ENCODE measurements around the gene KCTD3. TPM values are rescaled to one million over a fixed set of nuclear protein-coding genes. Genes with fewer than 3 reads are reported as not detected.

Gene KCTD3
- total RNA-seq, 1 donor from 2014 or later = 53.4 TPM

DNA sequence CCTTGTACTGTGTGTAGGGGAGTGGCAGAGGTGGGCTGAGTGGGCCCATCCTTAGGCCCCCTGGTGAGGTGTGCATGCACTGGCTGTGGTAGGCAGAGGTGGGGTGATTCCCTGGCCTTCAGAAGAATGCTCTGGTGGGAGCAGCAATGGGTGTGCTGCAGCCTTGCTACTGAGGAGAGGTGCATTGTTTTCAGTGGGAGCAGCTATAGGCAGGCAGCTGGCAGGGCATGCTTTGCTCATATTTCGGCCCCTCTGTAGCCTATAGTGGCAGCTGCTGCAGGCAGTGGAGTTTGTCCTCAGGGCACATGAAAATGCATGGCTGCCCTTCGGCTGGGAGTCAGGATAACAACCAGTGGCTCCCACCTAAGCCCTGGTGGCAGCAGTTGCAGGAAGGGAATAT is 10.1 kb upstream of the KCTD3 start:
- no peak for DNase-seq (ENCODE audit: low spot score)

DNA sequence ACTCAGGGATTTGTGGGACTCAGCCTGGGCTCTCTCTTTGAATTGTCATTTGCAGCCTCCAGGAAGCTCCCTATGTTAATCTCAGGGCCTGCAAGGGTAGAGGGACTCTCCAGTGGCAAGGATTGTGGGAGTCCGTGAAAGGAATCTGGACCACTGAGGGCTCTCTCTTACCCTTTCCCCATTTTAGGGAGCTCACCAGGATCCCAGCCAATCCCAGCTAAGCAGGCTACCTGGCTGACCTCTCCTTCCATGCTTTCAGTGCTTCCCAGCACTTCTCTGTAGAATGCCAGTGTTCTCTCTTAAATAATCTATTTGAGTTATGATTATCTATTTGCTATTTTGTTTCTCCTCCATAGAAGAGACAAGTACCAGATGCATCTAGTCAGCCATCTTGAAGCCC is 9.6 kb upstream of the KCTD3 start:
- no peak for DNase-seq (ENCODE audit: low spot score)

DNA sequence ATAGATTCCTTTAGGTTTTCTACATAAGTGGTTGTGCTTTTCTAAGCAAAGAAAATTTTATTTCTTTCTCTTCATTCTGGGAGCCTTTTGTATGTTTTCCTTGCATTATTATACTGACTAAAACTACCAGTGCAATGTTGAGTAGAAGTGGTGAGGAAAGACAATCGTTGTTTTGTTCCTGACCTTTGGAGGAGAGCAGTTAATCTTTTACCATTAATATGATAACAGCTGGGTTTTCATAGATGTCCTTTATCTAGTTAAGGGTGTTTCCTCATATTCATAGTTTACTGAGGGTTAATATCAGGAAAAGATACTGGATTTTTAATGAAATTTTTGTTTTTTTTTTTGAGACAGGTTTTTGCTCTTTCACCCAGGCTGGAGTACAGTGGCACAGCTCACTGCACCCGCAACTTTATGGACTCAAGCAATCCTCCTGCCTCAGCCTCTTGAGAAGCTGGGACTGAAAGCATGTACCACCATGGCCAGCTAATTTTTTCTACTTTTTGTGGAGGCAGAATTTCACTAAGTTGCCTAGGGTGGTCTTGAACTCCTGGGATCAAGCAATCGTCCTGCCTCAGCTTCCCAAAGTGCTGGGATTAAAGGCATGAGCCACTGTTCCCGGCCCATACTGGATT is 9.0 kb upstream of the KCTD3 start:
- DNase-seq (ENCODE audit: low spot score) = no peak

DNA sequence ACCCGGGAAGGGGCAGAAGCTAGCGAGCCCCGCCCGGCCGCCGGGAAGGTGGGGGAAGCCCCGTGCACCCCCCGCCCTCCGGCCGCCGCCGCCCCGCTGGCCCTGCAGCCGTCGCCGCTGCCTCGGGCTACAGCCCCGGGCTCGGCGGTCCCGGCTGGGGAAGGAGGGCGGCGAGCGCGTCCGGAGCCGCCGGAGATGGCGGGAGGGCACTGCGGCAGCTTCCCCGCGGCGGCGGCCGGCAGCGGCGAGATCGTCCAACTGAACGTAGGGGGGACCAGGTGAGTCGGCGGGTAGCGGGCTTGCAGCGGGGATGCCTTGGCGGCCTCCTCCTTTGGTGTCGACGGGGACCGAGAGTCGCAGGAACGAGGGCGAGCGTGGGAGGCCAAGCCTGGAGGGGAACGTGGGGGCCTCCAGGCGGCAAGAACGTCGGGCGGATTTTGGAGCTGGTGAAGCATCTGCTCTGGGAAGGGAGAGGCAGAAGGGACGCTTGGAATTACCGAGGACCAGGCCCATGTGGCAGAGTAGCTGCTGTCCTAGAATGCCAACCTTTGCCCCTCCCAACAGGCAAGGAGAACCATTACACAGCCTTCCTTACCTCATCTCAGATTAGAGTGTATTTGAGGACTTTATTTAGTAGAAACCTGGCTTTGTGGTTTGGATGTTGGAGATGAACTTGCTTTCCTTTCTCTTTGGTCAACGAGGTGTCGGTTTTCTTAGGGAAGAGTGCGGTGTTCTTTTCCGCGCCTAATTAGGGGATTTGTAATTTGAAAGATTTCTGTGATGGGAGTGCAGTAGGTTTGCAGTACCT is 591 bp downstream of the KCTD3 start:
- DNase-seq (ENCODE audit: low spot score) = peak; percentile 68

DNA sequence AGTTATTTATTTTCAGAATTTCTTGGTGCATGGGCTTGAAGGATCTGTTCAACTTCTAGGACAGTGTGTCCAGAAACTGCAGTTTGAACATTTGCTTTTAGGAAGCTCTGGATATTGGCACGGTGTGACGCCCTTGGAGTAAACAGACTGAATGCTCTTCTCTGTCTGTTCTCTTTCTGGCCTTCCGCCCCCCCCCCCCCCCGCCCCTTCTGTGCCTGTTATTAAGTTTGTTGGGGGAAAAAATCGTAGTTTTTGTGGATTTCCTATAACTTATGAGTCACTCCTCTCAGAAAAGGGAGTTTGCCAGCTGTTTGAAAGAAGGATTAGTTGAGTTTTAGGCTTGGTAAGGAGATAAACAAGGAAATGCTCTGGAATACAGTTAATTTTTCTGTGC is 1.2 kb downstream of the KCTD3 start:
- peak; percentile 63 for DNase-seq (ENCODE audit: low spot score)

DNA sequence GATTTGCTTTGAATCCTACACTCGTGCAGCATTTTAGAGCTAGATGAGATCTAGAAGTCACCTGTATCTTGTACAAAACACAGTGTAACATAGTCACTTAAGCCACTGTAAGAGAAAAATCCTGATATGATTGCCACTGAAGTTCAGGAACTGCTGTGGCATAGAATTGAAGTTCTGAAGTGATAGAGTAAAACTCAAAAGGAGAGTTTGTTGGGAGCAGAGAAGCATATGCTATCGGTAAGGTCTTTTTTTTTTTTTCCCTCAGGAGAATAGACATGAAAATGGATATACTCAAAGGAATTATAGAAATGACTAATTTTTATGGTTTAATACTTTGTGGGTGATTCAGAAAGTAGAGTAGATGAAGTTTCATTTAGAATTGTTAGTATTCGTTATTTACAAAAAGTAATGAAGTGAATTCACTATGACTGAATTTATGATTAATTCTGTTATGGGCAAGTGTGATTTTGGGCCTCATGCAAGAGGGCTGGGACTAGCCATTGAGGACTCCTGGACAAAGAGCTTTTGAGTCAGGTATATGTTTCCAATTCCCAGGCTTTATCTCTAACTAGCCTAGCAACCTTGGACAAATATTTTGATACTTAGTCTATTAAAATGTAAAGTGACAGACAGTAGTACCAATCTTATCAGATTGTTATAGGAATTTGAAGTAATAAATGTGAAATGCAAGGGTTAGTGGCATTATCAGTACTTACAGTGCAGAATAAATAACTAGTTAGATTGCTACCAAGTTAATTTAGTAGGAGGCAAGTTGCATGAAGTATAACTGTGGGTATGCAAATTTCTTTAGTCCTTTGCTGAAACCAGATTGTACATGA is 3.1 kb downstream of the KCTD3 start:
- DNase-seq (ENCODE audit: low spot score) = no peak

DNA sequence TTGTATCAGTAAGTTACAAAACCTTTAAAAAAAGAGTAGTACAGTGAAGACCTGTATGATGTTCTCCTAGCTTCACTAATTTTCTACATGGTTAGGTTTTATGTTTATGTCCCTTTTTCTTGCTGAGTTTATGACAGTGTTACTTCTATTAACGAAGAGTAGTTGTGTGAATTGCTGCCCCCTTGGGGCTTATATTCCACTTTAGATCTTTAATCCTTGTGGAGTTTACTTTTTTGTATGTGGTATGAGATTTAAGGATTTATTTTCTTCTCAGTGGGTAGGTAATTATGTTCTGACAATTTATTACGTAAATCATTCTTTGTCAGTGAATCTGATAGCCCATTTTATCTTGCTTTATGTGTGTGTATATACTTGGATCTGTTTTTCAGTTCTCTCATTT is 14.8 kb downstream of the KCTD3 start:
- DNase-seq (ENCODE audit: low spot score) = no peak

DNA sequence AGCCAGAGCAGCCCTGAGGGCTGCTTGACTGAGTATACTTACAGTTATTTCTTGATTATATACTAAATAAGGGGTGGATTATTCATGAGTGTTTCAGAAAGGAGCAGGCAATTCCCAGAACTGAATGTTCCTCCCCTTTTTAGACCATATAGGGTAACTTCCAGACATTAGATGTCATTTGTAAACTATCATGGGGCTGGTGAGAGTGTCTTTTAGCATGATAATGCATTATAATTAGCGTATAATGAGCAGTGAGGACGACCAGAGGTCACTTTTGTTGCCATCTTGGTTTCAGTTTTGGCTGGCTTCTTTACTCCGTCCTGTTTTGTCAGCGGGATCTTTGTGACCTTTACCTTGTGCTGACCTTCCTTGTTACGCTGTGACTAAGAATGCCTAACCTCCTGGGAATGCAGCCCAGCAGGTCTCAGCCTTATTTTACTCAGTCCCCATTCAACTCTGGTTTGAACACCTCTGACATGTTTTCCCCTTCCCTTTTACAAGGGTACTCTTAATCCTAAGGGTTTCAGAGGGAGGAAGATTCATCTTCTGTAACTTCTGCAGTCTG is 16.2 kb downstream of the KCTD3 start:
- peak; percentile 17 for DNase-seq (ENCODE audit: low spot score)

DNA sequence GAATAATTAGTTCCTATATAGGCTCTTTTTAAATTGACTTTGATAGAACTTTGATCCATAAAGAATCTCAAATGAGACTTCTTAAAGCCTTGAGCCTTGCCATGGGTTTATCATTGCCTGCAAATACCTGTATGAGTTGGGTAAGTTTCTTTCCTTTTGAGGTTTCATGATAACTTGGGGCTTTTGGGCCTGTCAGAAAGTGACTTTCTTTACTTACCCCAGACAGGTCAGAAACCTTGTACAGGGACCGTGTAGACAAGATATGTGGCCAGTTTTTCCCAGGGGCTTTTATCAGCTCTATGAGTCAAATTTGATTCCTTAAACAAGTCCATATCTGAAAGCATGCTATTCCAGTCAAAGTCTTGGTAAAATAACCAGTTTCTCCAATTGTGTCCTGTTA is 17.3 kb downstream of the KCTD3 start:
- DNase-seq (ENCODE audit: low spot score) = no peak

DNA sequence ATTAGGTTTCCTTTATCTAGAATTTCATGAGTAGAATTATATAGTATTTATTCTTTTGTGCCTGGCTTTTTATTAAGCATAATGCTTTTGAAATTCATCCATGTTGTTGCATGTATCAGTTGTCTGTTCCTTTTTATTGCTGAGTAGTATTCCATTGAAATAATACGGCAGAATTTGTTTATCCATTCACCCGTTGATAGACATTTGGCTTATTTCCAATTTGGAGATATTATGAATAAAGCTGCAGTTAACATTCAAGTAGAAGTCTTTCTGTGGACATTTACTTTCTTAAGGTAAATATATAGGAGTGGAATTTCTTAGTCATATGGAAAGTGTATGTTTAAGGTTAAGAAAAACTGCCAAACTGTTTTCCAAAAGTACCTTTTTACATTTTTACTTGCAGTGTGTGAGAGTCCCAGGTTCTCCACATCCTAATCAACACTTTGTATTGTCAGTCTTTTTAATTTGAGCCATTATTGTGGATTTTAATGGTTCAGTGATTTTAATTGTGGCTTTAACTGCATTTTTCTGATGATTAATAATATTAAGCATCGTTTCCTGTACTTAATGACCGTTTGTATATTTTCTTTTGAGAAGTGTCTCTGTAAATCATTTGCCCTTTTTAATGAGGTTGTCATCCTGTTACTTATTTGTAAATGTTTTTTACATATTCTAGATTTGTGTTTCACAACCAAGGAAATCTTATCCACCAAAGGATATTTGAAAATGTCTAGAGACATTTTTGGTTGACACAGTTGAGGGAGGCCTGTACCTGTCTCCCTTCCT is 22.7 kb downstream of the KCTD3 start:
- DNase-seq (ENCODE audit: low spot score) = no peak

DNA sequence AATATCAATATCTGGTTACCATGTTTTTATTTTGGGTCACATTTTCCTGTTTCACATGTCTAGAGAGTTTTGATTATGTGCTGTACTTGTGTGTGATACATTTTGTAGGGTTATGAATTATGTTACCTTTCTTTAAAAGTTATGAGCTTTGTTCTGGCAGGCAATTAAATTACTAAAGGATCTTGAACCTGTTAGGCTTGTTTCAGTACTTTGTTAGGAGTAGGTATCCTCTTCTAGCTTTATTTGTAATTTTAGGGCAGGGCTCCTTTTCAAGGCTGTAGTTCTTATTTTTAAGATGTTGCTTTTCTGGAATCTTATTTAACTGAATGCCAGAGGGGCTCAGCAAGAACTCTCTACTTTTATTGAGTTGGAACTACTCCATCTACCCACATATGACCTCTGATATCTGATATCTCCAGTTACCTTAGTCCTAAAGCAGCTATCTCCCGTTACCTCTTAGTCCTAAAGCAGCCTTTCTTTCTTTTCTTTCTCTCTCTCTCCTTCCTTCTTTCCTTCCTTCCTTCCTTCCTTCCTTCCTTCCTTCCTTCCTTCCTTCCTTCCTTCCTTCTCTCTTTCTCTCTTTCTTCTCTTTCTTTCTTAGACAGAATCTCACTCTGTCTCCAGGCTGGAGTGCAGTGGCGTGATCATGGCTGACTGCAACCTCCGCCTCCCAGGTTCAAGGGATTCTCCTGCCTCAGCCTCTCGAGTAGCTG is 23.8 kb downstream of the KCTD3 start:
- DNase-seq (ENCODE audit: low spot score) = no peak

DNA sequence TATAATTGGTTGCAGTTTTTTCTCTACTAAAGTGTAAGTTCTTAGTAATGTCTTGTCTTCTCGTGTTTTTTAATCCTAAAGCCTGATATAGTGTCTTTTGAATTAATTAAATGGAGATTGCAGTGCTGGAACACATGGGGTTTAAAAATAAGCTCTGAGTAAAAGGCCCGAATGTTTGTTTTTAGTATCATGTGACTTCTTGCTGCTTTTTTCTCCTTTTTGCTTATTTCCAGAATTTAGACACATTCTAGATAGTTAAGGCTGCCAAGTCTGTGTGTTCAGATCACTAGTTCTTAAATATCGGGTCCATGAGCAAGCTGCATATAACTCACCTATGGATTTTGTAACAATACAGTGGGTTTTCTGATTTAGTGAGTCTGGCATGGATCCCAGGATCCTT is 27.5 kb downstream of the KCTD3 start:
- no peak for DNase-seq (ENCODE audit: low spot score)

DNA sequence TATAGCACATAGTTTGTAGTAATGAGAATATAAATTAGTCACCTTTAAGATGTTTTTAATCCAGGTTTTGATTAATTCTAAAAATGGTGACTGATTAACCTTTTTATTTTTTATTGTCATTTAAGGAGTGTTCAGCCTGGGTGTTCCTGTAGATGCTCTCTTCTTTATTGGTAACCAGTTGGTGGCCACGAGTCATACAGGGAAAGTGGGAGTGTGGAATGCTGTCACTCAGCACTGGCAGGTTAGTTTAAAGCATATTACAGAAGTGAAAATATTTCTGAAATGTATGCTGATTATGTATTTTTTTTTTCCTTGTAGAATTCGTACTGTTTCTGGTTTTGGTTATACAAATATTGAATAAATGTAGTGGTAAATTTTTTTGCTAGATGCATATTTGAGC is 28.1 kb downstream of the KCTD3 start:
- no peak for DNase-seq (ENCODE audit: low spot score)

DNA sequence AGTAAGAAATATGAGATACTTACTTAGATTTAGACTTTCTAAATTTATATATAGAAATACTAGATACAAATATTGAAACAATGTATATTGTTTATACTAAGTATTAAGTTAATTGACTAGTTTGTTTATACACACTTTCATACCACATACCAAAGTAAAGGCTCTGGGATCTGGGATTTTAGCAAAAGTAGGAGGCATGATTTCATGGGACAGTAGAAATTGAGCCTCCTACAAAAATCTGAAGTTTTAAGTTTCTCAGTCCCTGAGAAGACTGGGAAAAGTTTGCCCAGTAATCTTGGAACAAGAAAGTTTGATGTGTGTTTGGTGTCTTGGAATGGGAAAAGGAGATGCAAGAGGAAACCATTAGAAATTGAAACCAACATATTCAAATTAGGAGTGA is 30.9 kb downstream of the KCTD3 start:
- no peak for DNase-seq (ENCODE audit: low spot score)

DNA sequence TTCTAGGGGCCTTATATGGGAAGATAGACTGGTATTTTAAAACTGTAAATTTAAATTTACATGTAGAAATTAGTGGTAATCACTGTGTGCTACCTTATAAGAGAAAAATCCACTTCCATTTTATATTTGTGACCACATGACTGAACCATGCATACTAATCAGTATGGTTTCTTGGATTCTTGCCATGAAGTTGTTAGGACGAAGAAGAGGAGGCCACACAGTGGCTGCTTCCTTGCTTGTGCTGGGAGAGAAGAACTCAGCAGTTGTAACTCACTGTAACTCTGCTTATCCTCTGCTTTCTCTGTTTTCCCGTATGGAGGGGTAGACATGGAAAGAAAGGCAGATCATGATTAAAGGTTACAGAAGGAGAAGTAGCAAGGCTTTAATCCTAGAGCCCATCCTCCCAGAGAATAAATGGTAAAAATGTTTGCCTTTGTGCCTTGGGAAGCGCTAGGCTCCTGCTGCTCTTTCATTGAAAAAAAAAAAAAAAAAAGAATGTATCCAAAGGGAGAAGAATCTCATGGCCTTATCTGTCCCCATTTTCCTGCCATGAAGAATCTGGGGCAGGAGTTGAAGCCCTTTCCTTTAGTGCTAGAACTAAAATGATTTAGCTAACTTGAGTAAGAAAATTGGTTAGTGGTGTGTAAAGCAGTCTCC is 32.4 kb downstream of the KCTD3 start:
- DNase-seq (ENCODE audit: low spot score) = peak; percentile 17

DNA sequence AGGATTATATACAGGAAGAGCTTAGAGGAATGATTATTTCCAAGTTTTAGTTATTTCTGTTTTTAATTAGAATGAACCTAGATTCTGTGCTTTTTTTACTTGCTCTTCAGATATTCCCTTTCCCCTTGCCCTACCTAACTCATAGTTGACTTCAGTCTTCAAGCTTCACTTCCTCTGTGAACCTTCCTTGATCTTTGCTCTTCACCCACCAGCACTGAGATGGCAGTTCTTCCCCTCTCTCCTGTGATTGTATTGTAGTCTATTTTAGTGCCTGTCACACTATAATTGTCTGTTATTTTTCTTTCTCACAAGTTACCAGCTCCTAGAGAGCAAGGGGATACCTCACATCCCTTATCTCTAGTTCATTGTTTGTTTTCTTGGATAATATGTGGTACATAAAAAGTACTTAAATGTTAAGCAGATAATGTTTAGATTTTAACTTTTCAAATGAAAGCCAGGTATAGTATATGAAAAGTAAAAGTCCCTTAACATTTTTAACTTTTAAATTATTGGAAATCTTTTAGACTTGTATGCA is 33.2 kb downstream of the KCTD3 start:
- no peak for DNase-seq (ENCODE audit: low spot score)

DNA sequence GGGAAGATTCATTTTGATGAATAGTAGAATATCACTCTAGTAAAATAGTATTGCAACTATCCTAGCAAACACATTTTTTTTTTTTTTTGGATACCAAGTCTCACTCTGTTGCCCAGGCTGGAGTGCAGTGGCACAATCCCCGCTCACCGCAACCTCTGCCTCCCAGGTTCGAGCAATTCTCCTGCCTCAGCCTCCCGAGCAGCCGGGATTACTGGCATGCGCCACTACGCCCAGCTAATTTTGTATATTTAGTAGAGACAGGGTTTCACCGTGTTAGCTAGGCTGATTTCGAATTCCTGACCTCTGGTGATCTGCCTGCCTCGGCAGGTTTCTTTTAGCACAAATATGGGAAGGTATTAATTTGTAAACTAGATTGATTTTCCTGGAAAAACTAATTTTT is 33.8 kb downstream of the KCTD3 start:
- no peak for DNase-seq (ENCODE audit: low spot score)

DNA sequence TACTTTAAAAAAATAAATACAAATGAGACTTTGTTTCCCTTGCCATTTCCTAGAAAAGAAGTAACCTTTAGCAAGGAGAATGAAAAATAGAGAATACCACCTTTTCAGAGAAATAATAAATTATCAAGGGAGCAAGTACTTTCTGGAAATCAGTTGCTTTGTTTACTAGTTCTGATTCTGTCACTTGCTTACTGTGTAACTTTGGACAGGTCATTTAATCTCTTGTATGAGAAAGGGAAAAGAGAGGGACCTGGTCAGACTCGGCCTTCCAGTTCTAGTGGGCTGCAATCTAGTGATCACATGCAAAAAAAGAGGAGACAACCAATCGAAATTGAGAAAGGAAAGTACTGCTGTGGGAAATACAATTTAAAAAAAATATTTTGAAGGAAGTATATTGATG is 34.2 kb downstream of the KCTD3 start:
- no peak for DNase-seq (ENCODE audit: low spot score)

DNA sequence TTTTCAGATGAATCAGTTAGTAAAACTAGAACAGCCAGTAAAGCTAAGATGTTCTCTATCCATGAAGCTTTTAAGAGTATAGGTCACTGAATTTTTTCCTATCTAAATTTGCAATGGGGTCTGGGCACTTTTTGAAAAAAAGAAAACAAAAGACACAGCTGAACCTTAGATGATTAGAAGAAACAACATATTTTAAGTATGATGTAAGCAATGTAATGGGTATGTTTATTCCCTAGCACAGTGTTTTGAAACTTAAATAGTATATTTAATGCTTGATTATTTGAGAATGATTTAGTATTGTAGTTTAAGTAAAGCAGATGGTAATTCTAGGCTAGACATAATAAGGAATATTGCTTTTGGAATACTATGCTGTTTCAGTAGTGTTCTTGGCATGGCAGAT is 36.2 kb downstream of the KCTD3 start:
- no peak for DNase-seq (ENCODE audit: low spot score)
